Femur (tissue), 1 donor: ENCODE results near the gene CACNA1I.

Experiments
- DNase-seq: peaks from one replicate; pipeline ENCODE4 v3.0.0-alpha.2; 2017

The CACNA1I gene

GRCh38 chr22:39535831-39536449, 34.6 kb upstream of the CACNA1I start:
- DNase-seq: no peak

- DNase-seq: no peak
Measured at GRCh38 chr22:39536711-39537110, 33.8 kb upstream of the CACNA1I start.

GRCh38 chr22:39537975-39538374, 32.6 kb upstream of the CACNA1I start:
- DNase-seq: no peak

- DNase-seq: no peak
Measured at GRCh38 chr22:39543095-39543494, 27.5 kb upstream of the CACNA1I start.

- peak; percentile 68 for DNase-seq
Measured at GRCh38 chr22:39545386-39546365, 24.9 kb upstream of the CACNA1I start.

- no peak for DNase-seq
Measured at GRCh38 chr22:39546889-39547586, 23.5 kb upstream of the CACNA1I start.

GRCh38 chr22:39547587-39547947, 23.0 kb upstream of the CACNA1I start:
- DNase-seq: no peak

- DNase-seq: no peak
Measured at GRCh38 chr22:39553429-39553828, 17.1 kb upstream of the CACNA1I start.

- no peak for DNase-seq
Measured at GRCh38 chr22:39554151-39554550, 16.4 kb upstream of the CACNA1I start.

GRCh38 chr22:39556970-39557841, 13.3 kb upstream of the CACNA1I start:
- DNase-seq: no peak

GRCh38 chr22:39558254-39558727, 12.3 kb upstream of the CACNA1I start:
- no peak for DNase-seq

GRCh38 chr22:39558950-39559349, 11.6 kb upstream of the CACNA1I start:
- DNase-seq: no peak

GRCh38 chr22:39559456-39560105, 11.0 kb upstream of the CACNA1I start:
- DNase-seq: no peak

- no peak for DNase-seq
Measured at GRCh38 chr22:39560127-39560526, 10.4 kb upstream of the CACNA1I start.

GRCh38 chr22:39562839-39563489, 7.6 kb upstream of the CACNA1I start:
- no peak for DNase-seq

GRCh38 chr22:39563571-39564428, 6.8 kb upstream of the CACNA1I start:
- DNase-seq: no peak

- DNase-seq: no peak
Measured at GRCh38 chr22:39565414-39565944, 5.1 kb upstream of the CACNA1I start.

GRCh38 chr22:39567135-39567946, 3.2 kb upstream of the CACNA1I start:
- no peak for DNase-seq
